Glutamatergic neuron (in vitro differentiated cells): ENCODE measurements around the gene SMC1B. TPM values are rescaled to one million over a fixed set of nuclear protein-coding genes. Genes with fewer than 3 reads are reported as not detected.
"Not testable (repeated sequence)": the region's sequence is repeated elsewhere in the genome, so short reads cannot be mapped to it uniquely, and the experiment has no call there.

Experiments
- DNase-seq: peaks from one replicate; pipeline ENCODE4 v3.0.0; 2022
- H3K27ac Mint-ChIP-seq: one replicate; pipeline ENCODE4 v1.8.0; 2020; ENCODE audit warnings: mild to moderate bottlenecking, mixed read lengths, inconsistent platforms; ENCODE audit not compliant: unreplicated experiment
- H3K27me3 Mint-ChIP-seq: one replicate; pipeline ENCODE4 v1.8.0; 2020; ENCODE audit warnings: mild to moderate bottlenecking, moderate library complexity, mixed read lengths, inconsistent platforms; ENCODE audit not compliant: unreplicated experiment
- H3K36me3 Mint-ChIP-seq: one replicate; pipeline ENCODE4 v1.8.0; 2020; ENCODE audit warnings: mild to moderate bottlenecking, mixed read lengths, inconsistent platforms; ENCODE audit not compliant: unreplicated experiment
- H3K4me1 Mint-ChIP-seq: one replicate; pipeline ENCODE4 v1.8.0; 2020; ENCODE audit warnings: mild to moderate bottlenecking, low read depth, mixed read lengths, inconsistent platforms; ENCODE audit not compliant: unreplicated experiment
- H3K4me3 Mint-ChIP-seq: one replicate; pipeline ENCODE4 v1.8.0; 2020; ENCODE audit warnings: mild to moderate bottlenecking, mixed read lengths, inconsistent platforms; ENCODE audit not compliant: unreplicated experiment
- H3K9me3 Mint-ChIP-seq: one replicate; pipeline ENCODE4 v1.8.0; 2020; ENCODE audit warnings: mild to moderate bottlenecking, moderate library complexity, mixed read lengths, inconsistent platforms; ENCODE audit not compliant: unreplicated experiment
- CTCF ChIP-seq: fragments of 200-600 bp; sonication (generic); IDR thresholded peaks from one replicate; pipeline ENCODE4 v1.5.0; 2021; ENCODE audit not compliant: partially characterized antibody, unreplicated experiment
- total RNA-seq: library from RNA; stranded (reverse); fragmentation: NEBNext Ultra II Directional; extraction: Animal tissue kit (Norgen Biotek cat#: 25700); gene quantifications from one replicate; pipeline ENCODE4 v1.2.1, GENCODE V29; 2021; ENCODE audit not compliant: unreplicated experiment

Gene SMC1B
- total RNA-seq, 1 donor from 2014 or later: not detected

- Mint-ChIP-seq H3K4me1 (no peaks in the 10 kb centered on the region), H3K27me3 (no peaks in the 10 kb centered on the region), H3K36me3 (no peaks in the 10 kb centered on the region), H3K27ac (no peak overlapping the region), H3K4me3 (no peak overlapping the region), H3K9me3 (no peaks in the 10 kb centered on the region)
- no peak for DNase-seq
- no peak for TF ChIP-seq CTCF
These were observed 36.8 kb upstream of the SMC1B start for GRCh38 chr22:45450101-45450785.

- not testable (repeated sequence) for H3K36me3 Mint-ChIP-seq, H3K27ac Mint-ChIP-seq, H3K4me3 Mint-ChIP-seq, DNase-seq, H3K4me1 Mint-ChIP-seq, H3K9me3 Mint-ChIP-seq, H3K27me3 Mint-ChIP-seq
These were observed 36.0 kb upstream of the SMC1B start for GRCh38 chr22:45449442-45449841.

GRCh38 chr22:45448431-45448830 is 35.0 kb upstream of the SMC1B start:
- DNase-seq: no peak
- no peaks in the 10 kb centered on the region for H3K27me3 Mint-ChIP-seq
- no peak overlapping the region for H3K27ac Mint-ChIP-seq
- TF ChIP-seq CTCF: no peak
- H3K9me3 Mint-ChIP-seq: no peaks in the 10 kb centered on the region
- H3K4me1 Mint-ChIP-seq: peaks cover 3% of the 10 kb centered on the region
- H3K4me3 Mint-ChIP-seq: no peak overlapping the region
- no peaks in the 10 kb centered on the region for H3K36me3 Mint-ChIP-seq

GRCh38 chr22:45447596-45447995 is 34.2 kb upstream of the SMC1B start:
- not testable (repeated sequence) for H3K27ac Mint-ChIP-seq, H3K36me3 Mint-ChIP-seq, H3K4me3 Mint-ChIP-seq, H3K4me1 Mint-ChIP-seq, H3K9me3 Mint-ChIP-seq, H3K27me3 Mint-ChIP-seq, DNase-seq

GRCh38 chr22:45446216-45446615 is 32.8 kb upstream of the SMC1B start:
- no peak for TF ChIP-seq CTCF
- peaks cover 4% of the 10 kb centered on the region for H3K4me1 Mint-ChIP-seq
- no peak overlapping the region for H3K27ac Mint-ChIP-seq
- H3K9me3 Mint-ChIP-seq: peaks cover 1% of the 10 kb centered on the region
- DNase-seq: no peak
- peaks cover under 1% of the 10 kb centered on the region for H3K27me3 Mint-ChIP-seq
- no peaks in the 10 kb centered on the region for H3K36me3 Mint-ChIP-seq
- no peak overlapping the region for H3K4me3 Mint-ChIP-seq

- Mint-ChIP-seq H3K9me3 (peaks cover 1% of the 10 kb centered on the region), H3K4me1 (peaks cover 11% of the 10 kb centered on the region), H3K27me3 (peaks cover 5% of the 10 kb centered on the region), H3K4me3 (no peak overlapping the region), H3K27ac (no peak overlapping the region), H3K36me3 (no peaks in the 10 kb centered on the region)
- no peak for DNase-seq
- no peak for TF ChIP-seq CTCF
These were observed 31.8 kb upstream of the SMC1B start for GRCh38 chr22:45445031-45445710.
